ENCODE results near the gene SCG3. TPM values are rescaled to one million over a fixed set of nuclear protein-coding genes. Genes with fewer than 3 reads are reported as not detected.

Gene SCG3
- total RNA-seq, 1 experiment from 2014 or later, result not detected

GRCh38 chr15:51677021-51677420, 4.3 kb upstream of the SCG3 start:
- DNase-seq (ENCODE audit: low spot score), result no peak
- in situ Hi-C loops (cut with HindIII; ENCODE audit: low sequenced_read_pairs), result no loop called here

- in situ Hi-C loops (cut with HindIII; ENCODE audit: low sequenced_read_pairs), result no loop called here
- no peak for DNase-seq (ENCODE audit: low spot score)
These were observed 3.9 kb upstream of the SCG3 start for GRCh38 chr15:51677452-51677851.

- DNase-seq (ENCODE audit: low spot score), result no peak
- in situ Hi-C loops (cut with HindIII; ENCODE audit: low sequenced_read_pairs), result no loop called here
These were observed 3.2 kb upstream of the SCG3 start for GRCh38 chr15:51678096-51678495.

- in situ Hi-C loops (cut with HindIII; ENCODE audit: low sequenced_read_pairs), result no loop called here
- DNase-seq (ENCODE audit: low spot score), result peak; percentile 16
These were observed 982 bp upstream of the SCG3 start for GRCh38 chr15:51680321-51680720.

GRCh38 chr15:51687565-51687964, 6.3 kb downstream of the SCG3 start:
- in situ Hi-C loops (cut with HindIII; ENCODE audit: low sequenced_read_pairs), result no loop called here

GRCh38 chr15:51688863-51689262, 7.6 kb downstream of the SCG3 start:
- no peak for DNase-seq (ENCODE audit: low spot score)
- in situ Hi-C loops (cut with HindIII; ENCODE audit: low sequenced_read_pairs), result no loop called here

More at GRCh38 chr15:51687565-51687964, 6.3 kb downstream of the SCG3 start:
- DNase-seq (ENCODE audit: low spot score), result no peak

- in situ Hi-C loops (cut with HindIII; ENCODE audit: low sequenced_read_pairs), result no loop called here
- DNase-seq (ENCODE audit: low spot score), result no peak
These were observed 10.9 kb downstream of the SCG3 start for GRCh38 chr15:51692154-51692553.

GRCh38 chr15:51696566-51696965, 15.3 kb downstream of the SCG3 start:
- in situ Hi-C loops (cut with HindIII; ENCODE audit: low sequenced_read_pairs), result no loop called here
- DNase-seq (ENCODE audit: low spot score), result no peak

- in situ Hi-C loops (cut with HindIII; ENCODE audit: low sequenced_read_pairs), result no loop called here
- DNase-seq (ENCODE audit: low spot score), result no peak
These were observed 15.9 kb downstream of the SCG3 start for GRCh38 chr15:51697163-51697562.

- in situ Hi-C loops (cut with HindIII; ENCODE audit: low sequenced_read_pairs), result no loop called here
- DNase-seq (ENCODE audit: low spot score), result no peak
These were observed 18.1 kb downstream of the SCG3 start for GRCh38 chr15:51699373-51699772.

GRCh38 chr15:51702710-51703109, 21.4 kb downstream of the SCG3 start:
- in situ Hi-C loops (cut with HindIII; ENCODE audit: low sequenced_read_pairs), result no loop called here
- DNase-seq (ENCODE audit: low spot score), result no peak

GRCh38 chr15:51706291-51706690, 25.0 kb downstream of the SCG3 start:
- in situ Hi-C loops (cut with HindIII; ENCODE audit: low sequenced_read_pairs), result no loop called here
- no peak for DNase-seq (ENCODE audit: low spot score)

GRCh38 chr15:51706926-51707608, 25.8 kb downstream of the SCG3 start:
- in situ Hi-C loops (cut with HindIII; ENCODE audit: low sequenced_read_pairs), result no loop called here
- DNase-seq (ENCODE audit: low spot score), result no peak

- DNase-seq (ENCODE audit: low spot score), result no peak
- in situ Hi-C loops (cut with HindIII; ENCODE audit: low sequenced_read_pairs), result no loop called here
These were observed 26.7 kb downstream of the SCG3 start for GRCh38 chr15:51708013-51708412.

GRCh38 chr15:51709031-51709430, 27.7 kb downstream of the SCG3 start:
- in situ Hi-C loops (cut with HindIII; ENCODE audit: low sequenced_read_pairs), result no loop called here

GRCh38 chr15:51714162-51714561, 32.9 kb downstream of the SCG3 start:
- DNase-seq (ENCODE audit: low spot score), result no peak
- in situ Hi-C loops (cut with HindIII; ENCODE audit: low sequenced_read_pairs), result no loop called here

More at GRCh38 chr15:51709031-51709430, 27.7 kb downstream of the SCG3 start:
- DNase-seq (ENCODE audit: low spot score), result no peak

GRCh38 chr15:51714911-51715310, 33.6 kb downstream of the SCG3 start:
- in situ Hi-C loops (cut with HindIII; ENCODE audit: low sequenced_read_pairs), result no loop called here
- DNase-seq (ENCODE audit: low spot score), result no peak

- DNase-seq (ENCODE audit: low spot score), result no peak
- in situ Hi-C loops (cut with HindIII; ENCODE audit: low sequenced_read_pairs), result no loop called here
These were observed 36.9 kb downstream of the SCG3 start for GRCh38 chr15:51718219-51718618.

- in situ Hi-C loops (cut with HindIII; ENCODE audit: low sequenced_read_pairs), result no loop called here
- no peak for DNase-seq (ENCODE audit: low spot score)
These were observed 37.4 kb downstream of the SCG3 start for GRCh38 chr15:51718746-51719145.

- in situ Hi-C loops (cut with HindIII; ENCODE audit: low sequenced_read_pairs), result no loop called here
- no peak for DNase-seq (ENCODE audit: low spot score)
These were observed 39.1 kb downstream of the SCG3 start for GRCh38 chr15:51720201-51720995.
